HepG2 (cell line): ENCODE measurements around the gene LBX2. TPM values are rescaled to one million over a fixed set of nuclear protein-coding genes. Genes with fewer than 3 reads are reported as not detected.

Experiments used
- BRD4 ChIP-seq: sonication (generic); formaldehyde crosslinking; IDR thresholded peaks from 2 replicates; pipeline ENCODE4 v1.4.0; 2020; ENCODE audit warnings: missing genetic modification reagents
- HNRNPUL1 ChIP-seq: fragments of 200-400 bp; formaldehyde crosslinking; IDR thresholded peaks from 2 replicates; pipeline ENCODE4 v1.6.1; 2017; ENCODE audit warnings: low read depth, mild to moderate bottlenecking, low read length, moderate library complexity
- NR2F6 ChIP-seq, 2 experiments: IDR thresholded peaks; 2 replicates each; pipeline ENCODE4 v1.6.1; 2016; ENCODE audit warnings: antibody characterized with exemption in 1 of 2, mild to moderate bottlenecking in 1 of 2
- SOX5 ChIP-seq: IDR thresholded peaks from 2 replicates; pipeline ENCODE4 v1.6.1; 2016; ENCODE audit warnings: borderline replicate concordance
- SOX6 ChIP-seq, 2 experiments: fragments of 450-650 bp in 1 of 2; sonication (generic) in 1 of 2; formaldehyde crosslinking in 1 of 2; IDR thresholded peaks; 2 replicates each; pipeline versions ENCODE4 v1.4.0 to v1.6.1; 2017 to 2020; ENCODE audit warnings: antibody characterized with exemption in 1 of 2, mild to moderate bottlenecking in 1 of 2, missing genetic modification reagents in 1 of 2
- SRSF1 ChIP-seq: fragments of 200-400 bp; formaldehyde crosslinking; optimal IDR thresholded peaks from 2 replicates; pipeline ENCODE3; 2017; ENCODE audit warnings: mild to moderate bottlenecking, low read depth, low read length, moderate library complexity
- ZFP82 ChIP-seq: sonication (generic); formaldehyde crosslinking; IDR thresholded peaks from 2 replicates; pipeline ENCODE4 v1.5.1; 2020; ENCODE audit warnings: mild to moderate bottlenecking, missing genetic modification reagents, borderline replicate concordance
- ZNF589 ChIP-seq: sonication (generic); formaldehyde crosslinking; conservative IDR thresholded peaks from 2 replicates; pipeline ENCODE4 v1.8.0; 2022; ENCODE audit warnings: mild to moderate bottlenecking, moderate library complexity, missing genetic modification reagents
- ZNF670 ChIP-seq: sonication (generic); formaldehyde crosslinking; IDR thresholded peaks from 2 replicates; pipeline ENCODE4 v1.8.0; 2022; ENCODE audit warnings: mild to moderate bottlenecking, missing genetic modification reagents, borderline replicate concordance
- polyA plus RNA-seq, 8 experiments: library from polyadenylated mRNA; depleted of rRNA in 3 of 8; stranded (reverse) in 7 of 8; unstranded in 1 of 8; fragments of >200 nt; fragmentation: Illumina TruSeq in 4 of 8; extraction: Trizol in 4 of 8; gene quantifications; 2 replicates each; pipeline versions ENCODE4 v1.2.1 to v1.2.3, GENCODE V29; 2011 to 2016; ENCODE audit warnings: low read depth in 4 of 8, missing spikeins in 1 of 8, mixed read lengths in 1 of 8; ENCODE audit not compliant: insufficient read depth in 1 of 8
- total RNA-seq, 5 experiments: library from RNA; depleted of rRNA; stranded (reverse); fragments of >200 nt; fragmentation: Illumina TruSeq; extraction: Trizol; gene quantifications; 2 replicates each; pipeline ENCODE4 v1.2.3, GENCODE V29; 2016; ENCODE audit warnings: low read depth in 1 of 5
- TF ChIP-seq, protein P1 (sequence below): sonication (generic); formaldehyde crosslinking; conservative IDR thresholded peaks from 2 replicates; pipeline ENCODE4 v1.4.0; 2020; ENCODE audit warnings: missing genetic modification reagents
- TF ChIP-seq, protein P2 (sequence below): sonication (generic); formaldehyde crosslinking; IDR thresholded peaks from 2 replicates; pipeline ENCODE4 v1.4.0; 2020; ENCODE audit warnings: missing genetic modification reagents
- TF ChIP-seq, protein P3 (sequence below): sonication (generic); formaldehyde crosslinking; conservative IDR thresholded peaks from 2 replicates; pipeline ENCODE4 v1.5.0; 2020; ENCODE audit warnings: missing genetic modification reagents
- TF ChIP-seq, protein P4 (sequence below): sonication (generic); formaldehyde crosslinking; IDR thresholded peaks from 2 replicates; pipeline ENCODE4 v1.4.0; 2020; ENCODE audit warnings: mild to moderate bottlenecking, missing genetic modification reagents

The LBX2 gene
- total and polyA plus RNA-seq, 2 of the 13 experiments (the other 11 are each of a cell fraction or from before 2014, with no cell fraction given), result 6.4 to 8.1 TPM

DNA sequence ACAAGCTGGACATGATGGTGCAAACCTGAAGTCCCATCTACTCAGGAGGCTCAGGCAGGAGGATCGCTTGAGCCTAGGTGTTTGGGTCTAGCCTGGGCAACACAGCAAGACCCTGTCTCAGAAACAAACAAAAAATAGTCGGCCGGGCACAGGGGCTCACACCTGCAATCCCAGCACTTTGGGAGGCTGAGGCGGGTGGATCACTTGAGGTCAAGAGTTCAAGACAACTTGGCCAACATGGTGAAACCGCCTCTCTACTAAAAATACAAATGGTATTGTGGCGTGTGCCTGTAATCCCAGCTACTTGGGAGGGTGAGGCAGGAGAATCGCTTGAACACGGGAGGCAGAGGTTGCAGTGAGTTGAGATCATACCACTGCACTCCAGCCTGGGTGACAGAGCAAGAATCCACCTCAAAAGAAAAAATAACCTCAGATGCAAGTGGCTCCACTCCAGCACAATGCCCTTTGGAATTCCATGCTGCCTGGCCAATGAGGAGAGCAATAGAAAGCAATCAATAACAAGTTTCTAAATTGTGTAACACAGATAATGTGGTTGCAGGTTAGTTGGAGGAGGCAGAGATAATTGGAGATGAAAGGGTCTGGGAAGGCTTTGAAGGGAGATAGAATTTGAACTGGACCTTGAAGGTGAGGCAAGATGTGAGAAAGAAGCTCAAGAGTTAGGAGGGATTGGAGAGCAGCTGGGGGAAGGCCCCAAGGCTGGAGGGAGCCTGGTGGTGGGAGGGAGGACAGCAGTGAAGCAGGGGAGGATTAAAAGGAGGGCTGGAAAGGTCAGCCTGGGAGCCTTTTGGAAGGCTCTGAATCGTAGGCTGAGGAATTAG lies 10.5 kb downstream of the LBX2 start (continued):
- TF ChIP-seq ZNF589 (CRISPR knock-in tag), result peak; percentile 95; the same call in 1 of the 2 replicates
- no peak for TF ChIP-seq ZNF670 (CRISPR knock-in tag)
- TF ChIP-seq BRD4, result no peak
- TF ChIP-seq ZFP82, result no peak
- TF ChIP-seq, protein P1, sequence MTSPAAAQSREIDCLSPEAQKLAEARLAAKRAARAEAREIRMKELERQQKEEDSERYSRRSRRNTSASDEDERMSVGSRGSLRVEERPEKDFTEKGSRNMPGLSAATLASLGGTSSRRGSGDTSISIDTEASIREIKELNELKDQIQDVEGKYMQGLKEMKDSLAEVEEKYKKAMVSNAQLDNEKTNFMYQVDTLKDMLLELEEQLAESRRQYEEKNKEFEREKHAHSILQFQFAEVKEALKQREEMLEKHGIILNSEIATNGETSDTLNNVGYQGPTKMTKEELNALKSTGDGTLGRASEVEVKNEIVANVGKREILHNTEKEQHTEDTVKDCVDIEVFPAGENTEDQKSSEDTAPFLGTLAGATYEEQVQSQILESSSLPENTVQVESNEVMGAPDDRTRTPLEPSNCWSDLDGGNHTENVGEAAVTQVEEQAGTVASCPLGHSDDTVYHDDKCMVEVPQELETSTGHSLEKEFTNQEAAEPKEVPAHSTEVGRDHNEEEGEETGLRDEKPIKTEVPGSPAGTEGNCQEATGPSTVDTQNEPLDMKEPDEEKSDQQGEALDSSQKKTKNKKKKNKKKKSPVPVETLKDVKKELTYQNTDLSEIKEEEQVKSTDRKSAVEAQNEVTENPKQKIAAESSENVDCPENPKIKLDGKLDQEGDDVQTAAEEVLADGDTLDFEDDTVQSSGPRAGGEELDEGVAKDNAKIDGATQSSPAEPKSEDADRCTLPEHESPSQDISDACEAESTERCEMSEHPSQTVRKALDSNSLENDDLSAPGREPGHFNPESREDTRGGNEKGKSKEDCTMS, result no peak
- TF ChIP-seq SOX5 (CRISPR knock-in tag), result peak; percentile 86
- TF ChIP-seq, protein P2, sequence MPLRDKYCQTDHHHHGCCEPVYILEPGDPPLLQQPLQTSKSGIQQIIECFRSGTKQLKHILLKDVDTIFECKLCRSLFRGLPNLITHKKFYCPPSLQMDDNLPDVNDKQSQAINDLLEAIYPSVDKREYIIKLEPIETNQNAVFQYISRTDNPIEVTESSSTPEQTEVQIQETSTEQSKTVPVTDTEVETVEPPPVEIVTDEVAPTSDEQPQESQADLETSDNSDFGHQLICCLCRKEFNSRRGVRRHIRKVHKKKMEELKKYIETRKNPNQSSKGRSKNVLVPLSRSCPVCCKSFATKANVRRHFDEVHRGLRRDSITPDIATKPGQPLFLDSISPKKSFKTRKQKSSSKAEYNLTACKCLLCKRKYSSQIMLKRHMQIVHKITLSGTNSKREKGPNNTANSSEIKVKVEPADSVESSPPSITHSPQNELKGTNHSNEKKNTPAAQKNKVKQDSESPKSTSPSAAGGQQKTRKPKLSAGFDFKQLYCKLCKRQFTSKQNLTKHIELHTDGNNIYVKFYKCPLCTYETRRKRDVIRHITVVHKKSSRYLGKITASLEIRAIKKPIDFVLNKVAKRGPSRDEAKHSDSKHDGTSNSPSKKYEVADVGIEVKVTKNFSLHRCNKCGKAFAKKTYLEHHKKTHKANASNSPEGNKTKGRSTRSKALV, result no peak
- TF ChIP-seq SRSF1, result no peak
- TF ChIP-seq, protein P3, sequence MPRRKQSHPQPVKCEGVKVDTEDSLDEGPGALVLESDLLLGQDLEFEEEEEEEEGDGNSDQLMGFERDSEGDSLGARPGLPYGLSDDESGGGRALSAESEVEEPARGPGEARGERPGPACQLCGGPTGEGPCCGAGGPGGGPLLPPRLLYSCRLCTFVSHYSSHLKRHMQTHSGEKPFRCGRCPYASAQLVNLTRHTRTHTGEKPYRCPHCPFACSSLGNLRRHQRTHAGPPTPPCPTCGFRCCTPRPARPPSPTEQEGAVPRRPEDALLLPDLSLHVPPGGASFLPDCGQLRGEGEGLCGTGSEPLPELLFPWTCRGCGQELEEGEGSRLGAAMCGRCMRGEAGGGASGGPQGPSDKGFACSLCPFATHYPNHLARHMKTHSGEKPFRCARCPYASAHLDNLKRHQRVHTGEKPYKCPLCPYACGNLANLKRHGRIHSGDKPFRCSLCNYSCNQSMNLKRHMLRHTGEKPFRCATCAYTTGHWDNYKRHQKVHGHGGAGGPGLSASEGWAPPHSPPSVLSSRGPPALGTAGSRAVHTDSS (CRISPR knock-in tag), result no peak
- no peak for TF ChIP-seq SOX6 (IDR thresholded peaks at IDR 0.05)
- TF ChIP-seq SOX6 (CRISPR knock-in tag; IDR thresholded peaks at IDR 0.05), result peak; percentile 96
- TF ChIP-seq, protein P4, sequence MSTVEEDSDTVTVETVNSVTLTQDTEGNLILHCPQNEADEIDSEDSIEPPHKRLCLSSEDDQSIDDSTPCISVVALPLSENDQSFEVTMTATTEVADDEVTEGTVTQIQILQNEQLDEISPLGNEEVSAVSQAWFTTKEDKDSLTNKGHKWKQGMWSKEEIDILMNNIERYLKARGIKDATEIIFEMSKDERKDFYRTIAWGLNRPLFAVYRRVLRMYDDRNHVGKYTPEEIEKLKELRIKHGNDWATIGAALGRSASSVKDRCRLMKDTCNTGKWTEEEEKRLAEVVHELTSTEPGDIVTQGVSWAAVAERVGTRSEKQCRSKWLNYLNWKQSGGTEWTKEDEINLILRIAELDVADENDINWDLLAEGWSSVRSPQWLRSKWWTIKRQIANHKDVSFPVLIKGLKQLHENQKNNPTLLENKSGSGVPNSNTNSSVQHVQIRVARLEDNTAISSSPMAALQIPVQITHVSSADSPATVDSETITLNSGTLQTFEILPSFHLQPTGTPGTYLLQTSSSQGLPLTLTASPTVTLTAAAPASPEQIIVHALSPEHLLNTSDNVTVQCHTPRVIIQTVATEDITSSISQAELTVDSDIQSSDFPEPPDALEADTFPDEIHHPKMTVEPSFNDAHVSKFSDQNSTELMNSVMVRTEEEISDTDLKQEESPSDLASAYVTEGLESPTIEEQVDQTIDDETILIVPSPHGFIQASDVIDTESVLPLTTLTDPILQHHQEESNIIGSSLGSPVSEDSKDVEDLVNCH (CRISPR knock-in tag), result no peak
- no peak for TF ChIP-seq HNRNPUL1
- TF ChIP-seq NR2F6 (IDR thresholded peaks at IDR 0.05), result peak; percentile 90
- peak; percentile 67 for TF ChIP-seq NR2F6 (CRISPR knock-in tag; IDR thresholded peaks at IDR 0.05)
